Measurements from ENCODE around the gene ARL8B.

GRCh38 chr3:5128849-5129248, 6.8 kb downstream of the ARL8B start:
- TF ChIP-seq POLR2A (IDR thresholded peaks at IDR 0.05) (no peak), EP300 (IDR thresholded peaks at IDR 0.05) (no peak), POLR2AphosphoS5 (IDR thresholded peaks at IDR 0.05) (no peak)
- TF ChIP-seq, protein P1, sequence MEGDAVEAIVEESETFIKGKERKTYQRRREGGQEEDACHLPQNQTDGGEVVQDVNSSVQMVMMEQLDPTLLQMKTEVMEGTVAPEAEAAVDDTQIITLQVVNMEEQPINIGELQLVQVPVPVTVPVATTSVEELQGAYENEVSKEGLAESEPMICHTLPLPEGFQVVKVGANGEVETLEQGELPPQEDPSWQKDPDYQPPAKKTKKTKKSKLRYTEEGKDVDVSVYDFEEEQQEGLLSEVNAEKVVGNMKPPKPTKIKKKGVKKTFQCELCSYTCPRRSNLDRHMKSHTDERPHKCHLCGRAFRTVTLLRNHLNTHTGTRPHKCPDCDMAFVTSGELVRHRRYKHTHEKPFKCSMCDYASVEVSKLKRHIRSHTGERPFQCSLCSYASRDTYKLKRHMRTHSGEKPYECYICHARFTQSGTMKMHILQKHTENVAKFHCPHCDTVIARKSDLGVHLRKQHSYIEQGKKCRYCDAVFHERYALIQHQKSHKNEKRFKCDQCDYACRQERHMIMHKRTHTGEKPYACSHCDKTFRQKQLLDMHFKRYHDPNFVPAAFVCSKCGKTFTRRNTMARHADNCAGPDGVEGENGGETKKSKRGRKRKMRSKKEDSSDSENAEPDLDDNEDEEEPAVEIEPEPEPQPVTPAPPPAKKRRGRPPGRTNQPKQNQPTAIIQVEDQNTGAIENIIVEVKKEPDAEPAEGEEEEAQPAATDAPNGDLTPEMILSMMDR (IDR thresholded peaks at IDR 0.05): no peak

Measured in upper lobe of left lung (tissue), 4 donors.